NCI-H82 treated with DMSO at 0.1 percent for 48 hours (cell line): ENCODE data around the gene TMEM38B.
"Not testable (repeated sequence)": the region's sequence is repeated elsewhere in the genome, so short reads cannot be mapped to it uniquely, and the experiment has no call there.

Experiments
- DNase-seq: peaks from one replicate; lab custom pipeline; 2025; ENCODE audit not compliant: unreplicated experiment; lab: John Stamatoyannopoulos, UW

TMEM38B gene

GRCh38 chr9:105714020-105714331 lies 19.6 kb downstream of the TMEM38B start:
- DNase-seq, result no peak

DNA sequence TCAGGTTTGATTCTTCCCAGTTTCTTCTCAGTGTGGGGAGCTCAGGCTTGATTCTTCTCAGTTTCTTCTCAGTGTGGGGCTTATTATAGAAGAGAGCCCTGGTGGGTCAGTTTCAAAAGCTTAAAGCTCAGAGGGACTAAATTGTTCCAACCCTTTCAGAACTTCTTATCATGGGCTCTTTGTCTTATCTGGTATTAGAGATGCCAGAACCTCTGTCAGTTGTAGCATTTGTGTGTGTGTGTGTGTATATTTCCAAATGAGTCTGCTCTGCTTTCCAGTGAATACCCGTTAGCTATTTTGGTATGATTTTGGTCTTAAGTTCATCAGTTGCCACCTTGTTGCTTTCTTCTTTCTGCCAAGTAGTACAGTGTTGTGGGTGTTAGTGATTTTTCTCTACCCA lies 21.8 kb downstream of the TMEM38B start:
- DNase-seq, result no peak

GRCh38 chr9:105722099-105722498 lies 27.8 kb downstream of the TMEM38B start:
- no peak for DNase-seq

DNA sequence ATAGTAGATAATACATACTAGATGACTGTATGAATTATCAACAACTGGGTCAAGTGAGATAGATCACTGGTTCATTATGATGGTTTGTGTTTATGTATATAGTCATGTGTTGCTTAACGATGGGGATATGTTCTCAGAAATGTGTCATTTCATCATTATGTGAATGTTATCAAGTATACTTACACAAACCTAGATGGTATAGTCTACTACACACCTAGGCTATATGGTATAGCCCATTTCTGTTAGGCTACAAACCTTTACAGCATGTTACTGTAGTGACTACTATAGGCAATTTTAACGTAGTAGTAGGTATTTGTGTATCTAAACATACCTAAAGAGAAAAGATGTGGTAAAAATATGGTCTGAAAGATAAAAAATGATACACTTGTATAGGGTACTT lies 31.0 kb downstream of the TMEM38B start:
- DNase-seq, result no peak

DNA sequence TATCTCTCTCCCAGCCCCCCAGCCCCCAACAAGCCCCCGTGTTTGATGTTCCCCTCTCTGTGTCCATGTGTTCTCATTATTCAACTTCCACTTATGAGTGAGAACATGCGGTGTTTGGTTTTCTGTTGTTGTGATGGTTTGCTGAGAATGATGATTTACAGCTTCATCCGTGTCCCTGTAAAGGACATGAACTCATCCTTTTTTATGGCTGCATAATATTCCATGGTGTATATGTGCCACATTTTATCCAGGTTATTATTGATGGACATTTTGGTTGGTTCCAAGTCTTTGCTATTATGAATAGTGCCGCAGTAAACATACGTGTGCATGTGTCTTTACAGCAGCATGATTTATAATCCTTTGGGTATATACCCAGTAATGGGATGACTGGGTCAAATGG lies 33.9 kb downstream of the TMEM38B start:
- DNase-seq, result not testable (repeated sequence)

DNA sequence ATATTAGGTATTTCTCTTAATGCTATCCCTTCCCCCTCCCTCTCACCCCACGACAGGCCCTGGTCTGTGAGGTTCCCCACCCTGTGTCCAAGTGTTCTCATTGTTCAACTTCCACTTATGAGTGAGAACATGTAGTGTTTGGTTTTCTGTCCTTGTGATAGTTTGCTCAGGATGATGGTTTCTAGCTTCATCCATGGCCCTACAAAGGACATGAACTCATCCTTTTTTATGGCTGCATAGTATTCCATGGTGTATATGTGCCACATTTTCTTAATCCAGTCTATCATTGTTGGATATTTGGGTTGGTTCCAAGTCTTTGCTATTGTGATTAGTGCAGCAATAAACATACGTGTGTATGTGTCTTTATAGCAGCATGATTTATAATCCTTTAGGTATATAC lies 37.1 kb downstream of the TMEM38B start:
- DNase-seq, result not testable (repeated sequence)

- DNase-seq, result no peak
Observed at GRCh38 chr9:105735366-105735765, 41.0 kb downstream of the TMEM38B start.

- DNase-seq, result no peak
Observed at GRCh38 chr9:105737205-105737604, 42.9 kb downstream of the TMEM38B start.

DNA sequence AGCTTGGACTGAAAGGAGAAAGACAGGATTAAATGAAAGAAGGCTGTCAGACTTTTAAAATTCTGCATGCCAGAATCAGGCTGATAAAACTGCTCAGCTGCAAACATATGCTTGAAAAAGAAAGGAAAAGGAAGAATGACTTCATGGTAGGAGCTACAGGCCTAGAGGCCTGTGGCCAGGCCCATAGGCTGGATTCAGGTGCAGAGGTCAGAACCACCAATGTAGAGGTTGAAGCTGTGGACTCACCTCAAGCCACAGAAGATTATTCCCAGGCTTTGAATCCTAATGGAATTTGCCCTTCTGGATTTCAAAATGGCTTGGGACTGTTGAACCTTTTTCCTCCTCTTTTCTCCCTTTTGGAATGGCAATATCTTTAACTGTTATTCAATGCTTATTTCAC lies 47.7 kb downstream of the TMEM38B start:
- DNase-seq, result no peak

DNA sequence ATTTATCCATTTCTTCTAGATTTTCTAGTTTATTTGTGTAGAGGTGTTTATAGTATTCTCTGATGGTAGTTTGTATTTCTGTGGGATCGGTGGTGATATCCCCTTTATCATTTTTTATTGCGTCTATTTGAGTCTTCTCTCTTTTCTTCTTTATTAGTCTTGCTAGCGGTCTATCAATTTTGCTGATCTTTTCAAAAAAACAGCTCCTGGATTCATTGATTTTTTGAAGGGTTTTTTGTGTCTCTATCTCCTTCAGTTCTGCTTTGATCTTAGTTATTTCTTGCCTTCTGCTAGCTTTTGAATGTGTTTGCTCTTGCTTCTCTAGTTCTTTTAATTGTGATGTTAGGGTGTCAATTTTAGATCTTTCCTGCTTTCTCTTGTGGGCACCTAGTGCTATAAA lies 53.0 kb downstream of the TMEM38B start:
- not testable (repeated sequence) for DNase-seq

GRCh38 chr9:105751761-105752160 lies 57.4 kb downstream of the TMEM38B start:
- DNase-seq, result no peak

DNA sequence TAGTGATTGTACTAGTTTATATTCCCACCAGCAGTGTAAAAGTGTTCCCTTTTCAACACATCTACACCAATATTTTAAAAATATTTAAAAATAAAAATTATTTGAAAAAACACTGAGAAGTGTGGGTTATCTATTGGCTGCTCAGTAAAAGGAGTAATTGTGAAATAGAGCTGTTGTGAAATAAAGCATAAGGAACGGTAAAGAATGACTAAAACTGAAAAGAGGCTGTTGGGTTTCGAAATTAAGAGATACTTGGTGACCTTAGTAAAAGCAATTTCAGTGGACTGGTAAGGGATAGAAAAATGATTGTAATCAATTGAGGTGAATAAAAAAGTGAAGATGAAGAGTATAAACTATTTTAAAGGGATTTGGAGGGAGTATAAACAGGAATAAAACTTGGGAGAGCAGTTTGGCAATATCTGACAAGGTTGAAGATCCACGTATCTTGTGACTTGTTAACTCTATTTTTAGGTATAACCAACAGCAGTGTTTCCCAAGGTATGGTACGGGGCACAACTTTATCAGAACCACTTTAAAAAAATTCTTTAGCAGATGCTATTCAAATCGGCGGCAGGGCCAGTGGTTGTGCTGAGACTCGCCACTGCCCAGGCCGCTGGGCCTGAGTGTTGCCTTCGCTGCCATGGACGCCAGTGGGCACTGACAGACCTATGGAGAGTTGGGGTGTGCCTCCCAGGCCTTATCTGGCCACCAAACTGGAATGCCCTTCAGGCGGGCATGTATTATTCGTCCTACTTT lies 63.3 kb downstream of the TMEM38B start:
- no peak for DNase-seq

DNA sequence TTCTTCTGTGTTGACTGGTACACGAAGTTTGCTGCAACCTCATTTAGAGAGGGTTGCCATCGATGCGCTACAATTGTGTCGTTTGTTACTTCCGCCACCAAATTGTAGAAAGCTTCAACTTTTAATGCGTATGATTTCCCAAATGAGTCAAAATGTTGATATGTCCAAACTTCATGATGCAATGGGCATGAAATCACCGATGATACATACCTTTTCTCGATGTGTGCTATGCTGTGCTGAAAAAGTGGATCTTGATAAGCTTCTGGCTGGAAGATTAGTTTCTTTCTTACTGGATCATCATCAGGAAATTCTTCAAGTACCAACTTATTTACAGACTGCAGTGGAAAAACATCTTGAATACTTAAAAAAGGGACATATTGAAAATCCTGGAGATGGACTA lies 65.7 kb downstream of the TMEM38B start:
- no peak for DNase-seq

DNA sequence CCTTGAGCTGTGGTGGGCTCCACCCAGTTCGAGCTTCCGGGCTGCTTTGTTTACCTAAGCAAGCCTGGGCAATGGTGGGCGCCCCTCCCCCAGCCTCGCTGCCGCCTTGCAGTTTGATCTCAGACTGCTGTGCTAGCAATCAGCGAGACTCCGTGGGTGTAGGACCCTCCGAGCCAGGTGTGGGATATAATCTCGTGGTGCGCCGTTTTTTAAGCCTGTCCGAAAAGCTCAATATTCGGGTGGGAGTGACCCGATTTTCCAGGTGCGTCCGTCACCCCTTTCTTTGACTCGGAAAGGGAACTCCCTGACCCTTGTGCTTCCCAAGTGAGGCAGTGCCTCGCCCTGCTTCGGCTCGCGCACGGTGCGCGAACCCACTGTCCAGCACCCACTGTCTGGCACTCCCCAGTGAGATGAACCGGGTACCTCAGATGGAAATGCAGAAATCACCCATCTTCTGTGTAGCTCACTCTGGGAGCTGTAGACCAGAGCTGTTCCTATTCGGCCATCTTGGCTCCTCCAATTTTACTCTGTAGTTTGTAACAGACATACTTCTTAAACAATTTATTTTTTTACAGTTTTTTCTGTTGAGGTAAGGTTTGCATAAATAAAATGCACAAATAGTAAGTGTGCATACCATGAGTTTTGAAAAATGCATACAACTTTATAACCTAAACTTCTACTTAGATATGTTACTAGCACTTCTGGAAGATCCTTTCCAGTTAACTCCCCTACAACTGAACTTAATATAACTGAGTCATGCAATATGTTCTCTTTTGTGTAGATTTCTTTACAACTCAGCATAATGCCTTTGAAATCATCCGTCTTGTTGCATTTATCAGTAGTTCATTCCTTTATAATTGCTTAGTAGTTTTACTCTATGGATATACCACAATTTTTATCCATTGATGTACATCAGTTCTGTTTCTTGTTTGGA lies 88.5 kb downstream of the TMEM38B start:
- DNase-seq, result not testable (repeated sequence)

- not testable (repeated sequence) for DNase-seq
Observed at GRCh38 chr9:105783495-105783872, 89.1 kb downstream of the TMEM38B start.

GRCh38 chr9:105786796-105787195 lies 92.5 kb downstream of the TMEM38B start:
- not testable (repeated sequence) for DNase-seq

DNA sequence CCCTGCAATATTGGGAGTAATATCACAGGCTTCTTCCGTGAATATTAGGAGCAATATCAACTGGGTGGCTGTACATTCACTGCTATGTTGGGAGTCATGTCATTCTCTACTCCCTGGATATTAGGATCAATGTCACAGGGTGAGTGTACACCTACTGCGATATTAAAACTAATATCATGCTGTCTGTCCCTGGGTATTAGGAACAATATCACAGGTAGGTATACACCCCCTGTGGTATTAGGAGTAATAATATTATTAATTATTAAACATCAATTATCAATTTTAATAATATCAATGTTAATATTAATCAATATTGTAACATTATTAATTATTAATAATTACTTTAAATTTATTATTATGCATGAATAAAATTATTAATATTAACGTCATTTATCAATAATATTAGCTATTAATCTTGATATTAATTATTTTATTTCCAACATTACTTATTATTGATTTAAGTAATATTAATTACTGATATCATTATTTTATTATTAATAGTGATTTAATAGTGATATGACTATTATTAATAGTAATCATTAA lies 121.9 kb downstream of the TMEM38B start:
- DNase-seq, result no peak

DNA sequence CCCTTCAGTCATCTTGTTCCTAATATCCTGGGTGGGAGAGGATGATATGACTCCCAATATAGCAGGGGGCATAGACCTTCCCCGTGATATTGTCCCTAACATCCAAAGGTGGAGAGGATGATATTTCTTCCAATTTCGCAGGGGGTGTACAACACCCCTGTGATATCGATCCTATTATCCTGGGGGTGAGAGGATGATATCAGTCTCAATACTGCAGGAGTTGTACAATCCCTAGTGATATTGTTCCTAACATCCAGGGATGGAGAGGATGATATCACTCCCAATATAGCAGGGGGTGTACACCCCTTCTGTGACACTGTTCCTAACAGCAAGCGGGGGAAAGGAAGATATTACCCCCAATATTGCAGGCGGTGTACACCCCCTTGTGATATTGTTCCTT lies 122.6 kb downstream of the TMEM38B start:
- no peak for DNase-seq

DNA sequence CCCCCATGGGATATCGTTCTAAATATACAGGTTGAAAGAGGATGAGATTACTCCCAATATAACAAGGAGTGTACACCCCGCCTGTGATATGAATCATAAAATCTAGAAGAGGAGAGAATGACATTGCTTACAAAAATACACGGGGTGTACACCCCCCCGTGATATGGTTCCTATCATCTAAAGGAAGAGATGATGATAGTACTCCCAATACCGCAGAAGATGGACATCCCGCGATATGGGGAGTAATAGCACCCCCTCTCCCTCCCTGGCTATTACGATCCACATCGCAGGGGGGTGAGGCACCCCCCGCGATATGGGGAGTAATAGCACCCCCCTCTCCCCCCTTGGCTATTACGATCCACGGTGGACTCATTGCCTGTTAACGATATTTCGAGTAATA lies 124.6 kb downstream of the TMEM38B start:
- DNase-seq, result no peak

DNA sequence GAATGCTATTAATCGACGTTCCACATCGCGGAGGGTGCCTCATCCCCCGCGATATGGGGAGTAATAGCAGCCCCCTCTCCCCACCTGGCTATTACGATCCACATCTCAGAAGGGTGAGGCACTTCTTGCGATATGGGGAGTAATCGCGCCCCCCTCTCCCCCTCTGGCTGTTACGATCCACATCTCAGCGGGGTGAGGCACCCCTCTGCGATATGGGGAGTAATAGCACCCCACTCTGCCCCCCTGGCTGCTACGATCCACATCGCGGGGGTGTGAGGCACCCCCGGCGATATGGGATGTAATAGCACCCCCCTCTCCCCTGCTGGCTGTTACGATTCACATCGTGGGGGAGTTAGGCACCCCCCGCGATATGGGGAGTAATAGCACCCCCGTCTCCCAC lies 128.5 kb downstream of the TMEM38B start:
- no peak for DNase-seq
